Esophagus squamous epithelium (tissue), 5 donors: ENCODE results near the gene RBCK1. TPM values are rescaled to one million over a fixed set of nuclear protein-coding genes. Genes with fewer than 3 reads are reported as not detected.

Experiments used
- DNase-seq: peaks from one replicate; lab custom pipeline; 2025; lab: John Stamatoyannopoulos, UW
- H3K27ac ChIP-seq, 4 donors: fragments of 200-600 bp; sonication (generic); one replicate each; pipeline ENCODE4 v1.5.1; 2016 to 2019; ENCODE audit warnings: mild to moderate bottlenecking in 1 of 4
- H3K27me3 ChIP-seq, 4 donors: fragments of 200-600 bp; sonication (generic); 1 replicate in 3 of 4; 2 replicates in 1 of 4; pipeline versions ENCODE4 v1.5.1 to v1.6.0; 2017 to 2021; ENCODE audit warnings: antibody characterized with exemption in 1 of 4
- H3K36me3 ChIP-seq, 3 donors: fragments of 200-600 bp; sonication (generic); one replicate each; pipeline ENCODE4 v1.5.1; 2016 to 2019
- H3K4me1 ChIP-seq, 3 donors: fragments of 200-600 bp; sonication (generic); one replicate each; pipeline ENCODE4 v1.5.1; 2017 to 2019
- H3K4me3 ChIP-seq, 4 donors: fragments of 200-600 bp; sonication (generic); 1 replicate in 3 of 4; 2 replicates in 1 of 4; pipeline ENCODE4 v1.5.1; 2016 to 2019; ENCODE audit warnings: mild to moderate bottlenecking in 2 of 4, moderate library complexity in 1 of 4
- H3K9me3 ChIP-seq, 3 donors: fragments of 200-600 bp; sonication (generic); one replicate each; pipeline ENCODE4 v1.5.1; 2016 to 2019
- CTCF ChIP-seq, 6 experiments: fragments of 450-650 bp in 4 of 6; fragments of 200-600 bp in 2 of 6; sonication (generic) in 2 of 6; IDR thresholded peaks; one replicate each; pipeline ENCODE4 v1.5.1; 2016 to 2019; ENCODE audit warnings: antibody characterized with exemption in 6 of 6, mild to moderate bottlenecking in 4 of 6, moderate library complexity in 4 of 6
- POLR2A ChIP-seq, 4 donors: fragments of 450-650 bp; IDR thresholded peaks; one replicate each; pipeline ENCODE4 v1.6.1; 2017; ENCODE audit warnings: antibody characterized with exemption in 4 of 4, mild to moderate bottlenecking in 4 of 4, moderate library complexity in 3 of 4
- WGBS, 2 donors: methylation state at CpG; one replicate each; pipeline ENCODE4 v1.1.5; 2018; 5-methylcytosine and 5-hydroxymethylcytosine counted together
- intact Hi-C: fragments of 100-400 bp; cut with DNase I; formaldehyde crosslinking; loops from one replicate; pipeline ENCODE4 v1.15.0; 2022
- total RNA-seq, 4 donors: library from RNA; depleted of rRNA; stranded (reverse); fragments of >200 nt; gene quantifications; one replicate each; pipeline ENCODE4 v1.1.0, GENCODE V29; 2016
- donor health status: DM: yes; HTN: yes; CAD: no.

Gene RBCK1
- total RNA-seq, 4 donors from 2014 or later, result 46.9 to 79.8 (median 63.2) TPM

- Histone ChIP-seq H3K27me3 (no peaks in the 10 kb centered on the region), H3K36me3 (peaks cover 0 to 63% (median 9%) of the 10 kb centered on the region in 3 donors), H3K4me3 (no peak overlapping the region), H3K9me3 (no peaks in the 10 kb centered on the region), H3K4me1 (no peaks in the 10 kb centered on the region), H3K27ac (no peak overlapping the region)
- intact Hi-C loops, result no loop called here
- 89% methylated on average over 2 to 3 of the region's 4 CpGs for WGBS, 2 donors
- no peak for TF ChIP-seq CTCF (IDR thresholded peaks at IDR 0.05)
- TF ChIP-seq POLR2A (IDR thresholded peaks at IDR 0.05), result no peak
- DNase-seq, result no peak
Measured at GRCh38 chr20:396619-397431, 11.3 kb upstream of the RBCK1 start.

GRCh38 chr20:397432-398237, 10.5 kb upstream of the RBCK1 start:
- Histone ChIP-seq H3K36me3 (peaks cover 0 to 54% (median 9%) of the 10 kb centered on the region in 3 donors), H3K4me1 (no peaks in the 10 kb centered on the region), H3K9me3 (no peaks in the 10 kb centered on the region), H3K27ac (no peak overlapping the region), H3K4me3 (no peak overlapping the region), H3K27me3 (no peaks in the 10 kb centered on the region)
- intact Hi-C loops, result no loop called here
- TF ChIP-seq POLR2A (IDR thresholded peaks at IDR 0.05), result no peak
- TF ChIP-seq CTCF (IDR thresholded peaks at IDR 0.05), result no peak
- WGBS, 2 donors, result 74 to 91% methylated on average over 4 of the region's 6 CpGs
- DNase-seq, result no peak

- 83 to 88% methylated on average over 6 to 9 of the region's 9 CpGs for WGBS, 2 donors
- intact Hi-C loops, result no loop called here
- no peak overlapping the region for H3K27ac ChIP-seq
- no peak for TF ChIP-seq CTCF (IDR thresholded peaks at IDR 0.05)
- no peak for TF ChIP-seq POLR2A (IDR thresholded peaks at IDR 0.05)
- no peak overlapping the region for H3K4me3 ChIP-seq
- H3K36me3 ChIP-seq, result peaks cover 0 to 38% (median 9%) of the 10 kb centered on the region in 3 donors
- H3K9me3 ChIP-seq, result no peaks in the 10 kb centered on the region
- H3K4me1 ChIP-seq, result no peaks in the 10 kb centered on the region
- H3K27me3 ChIP-seq, result no peaks in the 10 kb centered on the region
- DNase-seq, result no peak
Measured at GRCh38 chr20:399182-399707, 8.9 kb upstream of the RBCK1 start.

- Histone ChIP-seq H3K27me3 (no peaks in the 10 kb centered on the region), H3K4me3 (no peak overlapping the region), H3K4me1 (no peaks in the 10 kb centered on the region), H3K9me3 (no peaks in the 10 kb centered on the region), H3K27ac (no peak overlapping the region), H3K36me3 (peaks cover 0 to 30% (median 9%) of the 10 kb centered on the region in 3 donors)
- TF ChIP-seq POLR2A (IDR thresholded peaks at IDR 0.05) (no peak), CTCF (IDR thresholded peaks at IDR 0.05) (no peak)
- 40 to 50% methylated on average over 2 of the region's 2 CpGs for WGBS, 2 donors
- intact Hi-C loops, result no loop called here
- no peak for DNase-seq
Measured at GRCh38 chr20:400128-400453, 8.0 kb upstream of the RBCK1 start.
